Endodermal cell (in vitro differentiated cells): ENCODE measurements around the gene NACAD. TPM values are rescaled to one million over a fixed set of nuclear protein-coding genes. Genes with fewer than 3 reads are reported as not detected.

Source experiments
- DNase-seq: peaks from one replicate; pipeline ENCODE4 v3.0.0-alpha.2; 2017
- H3K27ac ChIP-seq: 2 replicates; pipeline ENCODE4 v1.5.1; 2013; ENCODE audit warnings: mild to moderate bottlenecking, low read depth, low read length, moderate library complexity
- H3K27me3 ChIP-seq: 2 replicates; pipeline ENCODE4 v1.6.1; 2013; ENCODE audit warnings: mild to moderate bottlenecking, low read length, moderate library complexity; ENCODE audit not compliant: insufficient read depth, control insufficient read depth, poor library complexity, severe bottlenecking
- H3K36me3 ChIP-seq: 2 replicates; pipeline ENCODE4 v1.7.0; 2013; ENCODE audit warnings: mild to moderate bottlenecking, low read length, moderate library complexity; ENCODE audit not compliant: control insufficient read depth, insufficient read depth
- H3K4me1 ChIP-seq: one replicate; pipeline ENCODE4 v1.7.0; 2013; ENCODE audit warnings: low read length; ENCODE audit not compliant: control insufficient read depth, insufficient read depth
- H3K4me3 ChIP-seq: 2 replicates; pipeline ENCODE4 v1.5.1; 2013; ENCODE audit warnings: mild to moderate bottlenecking, low read length, moderate library complexity
- H3K9ac ChIP-seq: 2 replicates; pipeline ENCODE4 v1.6.1; 2013; ENCODE audit warnings: mild to moderate bottlenecking, low read length, moderate library complexity; ENCODE audit not compliant: poor library complexity, severe bottlenecking; ENCODE audit errors: extremely low read depth
- H3K9me3 ChIP-seq: 2 replicates; pipeline ENCODE4 v1.6.1; 2013; ENCODE audit warnings: mild to moderate bottlenecking, low read length, moderate library complexity; ENCODE audit not compliant: control insufficient read depth
- H3K27ac Mint-ChIP-seq: 2 replicates; pipeline ENCODE4 v1.8.0; 2020; ENCODE audit warnings: mixed read lengths
- H3K27me3 Mint-ChIP-seq: 2 replicates; pipeline ENCODE4 v1.8.0; 2021; ENCODE audit warnings: mild to moderate bottlenecking, mixed read lengths; ENCODE audit not compliant: insufficient read depth
- H3K36me3 Mint-ChIP-seq: 2 replicates; pipeline ENCODE4 v1.8.0; 2020; ENCODE audit warnings: low read depth, mixed read lengths
- H3K4me1 Mint-ChIP-seq: 2 replicates; pipeline ENCODE4 v1.8.0; 2020; ENCODE audit warnings: mixed read lengths
- H3K4me3 Mint-ChIP-seq: 2 replicates; pipeline ENCODE4 v1.8.0; 2020; ENCODE audit warnings: mild to moderate bottlenecking, moderate library complexity, mixed read lengths
- H3K9me3 Mint-ChIP-seq: 2 replicates; pipeline ENCODE4 v1.8.0; 2020; ENCODE audit warnings: mild to moderate bottlenecking, mixed read lengths
- CTCF ChIP-seq: fragments of 200-600 bp; sonication (generic); conservative IDR thresholded peaks from 2 replicates; pipeline ENCODE4 v1.5.0; 2021; ENCODE audit warnings: antibody characterized with exemption, mild to moderate bottlenecking
- WGBS, 2 experiments: methylation state at CpG; one replicate each; pipeline versions ENCODE4 v1.1.5 to v1.1.7; 2013; ENCODE audit warnings: missing lambda C conversion rate in 2 of 2, mixed read lengths in 1 of 2; ENCODE audit not compliant: insufficient coverage in 1 of 2, insufficient read length in 1 of 2; 5-methylcytosine and 5-hydroxymethylcytosine counted together
- total RNA-seq, 2 donors: library from RNA; stranded (reverse); fragmentation: NEBNext Ultra II Directional in 1 of 2; extraction: Animal tissue kit (Norgen Biotek cat#: 25700) in 1 of 2; gene quantifications; 2 replicates in 1 of 2; 3 replicates in 1 of 2; pipeline ENCODE4 v1.2.1, GENCODE V29; 2021

NACAD gene
- total RNA-seq, 2 donors from 2014 or later: 5.8 to 6.7 TPM

GRCh38 chr7:45125193-45125904 lies 36.6 kb upstream of the NACAD start:
- Histone ChIP-seq H3K4me3 (no peak overlapping the region), H3K36me3 (no peaks in the 10 kb centered on the region), H3K27ac (no peak overlapping the region), H3K4me1 (no peaks in the 10 kb centered on the region), H3K9me3 (no peaks in the 10 kb centered on the region), H3K27me3 (no peaks in the 10 kb centered on the region), H3K9ac (no peak overlapping the region)
- Mint-ChIP-seq H3K27me3 (no peaks in the 10 kb centered on the region), H3K36me3 (no peaks in the 10 kb centered on the region), H3K9me3 (no peaks in the 10 kb centered on the region), H3K4me1 (peaks cover 6% of the 10 kb centered on the region), H3K27ac (no peak overlapping the region), H3K4me3 (no peak overlapping the region)
- 80 to 91% methylated on average over 1 to 10 of the region's 11 CpGs for WGBS, 2 experiments
- TF ChIP-seq CTCF: no peak
- DNase-seq: no peak

GRCh38 chr7:45123913-45124710 lies 35.3 kb upstream of the NACAD start:
- peak overlapping the region; percentile 61 for H3K27ac Mint-ChIP-seq
- H3K27ac ChIP-seq: no peak overlapping the region
- H3K9ac ChIP-seq: no peak overlapping the region
- no peaks in the 10 kb centered on the region for H3K36me3 ChIP-seq
- no peaks in the 10 kb centered on the region for H3K9me3 ChIP-seq
- no peak overlapping the region for H3K4me3 Mint-ChIP-seq
- peaks cover 6% of the 10 kb centered on the region for H3K4me1 Mint-ChIP-seq
- no peaks in the 10 kb centered on the region for H3K27me3 Mint-ChIP-seq
- H3K4me3 ChIP-seq: no peak overlapping the region
- no peaks in the 10 kb centered on the region for H3K4me1 ChIP-seq
- 68% methylated on average over 7 to 12 of the region's 12 CpGs for WGBS, 2 experiments
- DNase-seq: peak; percentile 77
- H3K36me3 Mint-ChIP-seq: no peaks in the 10 kb centered on the region
- no peaks in the 10 kb centered on the region for H3K9me3 Mint-ChIP-seq
- TF ChIP-seq CTCF: peak; percentile 22
- no peaks in the 10 kb centered on the region for H3K27me3 ChIP-seq

GRCh38 chr7:45122975-45123860 lies 34.4 kb upstream of the NACAD start:
- no peaks in the 10 kb centered on the region for H3K36me3 ChIP-seq
- no peak for TF ChIP-seq CTCF
- Mint-ChIP-seq H3K4me3 (no peak overlapping the region), H3K27me3 (no peaks in the 10 kb centered on the region), H3K36me3 (no peaks in the 10 kb centered on the region), H3K9me3 (no peaks in the 10 kb centered on the region), H3K4me1 (peaks cover 6% of the 10 kb centered on the region), H3K27ac (no peak overlapping the region)
- no peak overlapping the region for H3K4me3 ChIP-seq
- WGBS, 2 experiments: 90 to 94% methylated on average over 12 to 16 of the region's 16 CpGs
- H3K27me3 ChIP-seq: no peaks in the 10 kb centered on the region
- H3K4me1 ChIP-seq: no peaks in the 10 kb centered on the region
- no peak overlapping the region for H3K9ac ChIP-seq
- no peak overlapping the region for H3K27ac ChIP-seq
- no peak for DNase-seq
- H3K9me3 ChIP-seq: no peaks in the 10 kb centered on the region
